OCI-M2 (cell line): ENCODE data around the gene FAR2.

Experiments
- DNase-seq: peaks from one replicate; lab custom pipeline; 2025; ENCODE audit not compliant: unreplicated experiment; lab: John Stamatoyannopoulos, UW

FAR2 gene

DNA sequence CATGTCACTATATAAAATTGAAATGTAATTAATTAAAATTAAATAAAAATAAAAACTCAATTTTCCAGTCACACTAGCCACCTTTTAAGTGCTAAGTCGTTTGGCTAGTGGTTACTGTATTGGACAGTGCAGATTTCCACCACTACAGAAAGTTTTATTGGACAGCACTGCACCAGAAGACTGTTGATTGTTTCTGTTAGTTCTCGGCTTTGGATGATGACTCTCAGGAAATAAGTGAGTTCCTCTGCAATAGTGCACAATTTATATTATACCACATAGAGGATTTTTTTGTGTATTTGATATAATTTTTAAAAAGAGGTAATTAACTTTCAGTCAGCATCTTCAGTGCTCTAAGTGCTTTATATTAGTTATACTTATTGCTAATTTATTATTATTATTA lies 52.7 kb downstream of the FAR2 start:
- DNase-seq: no peak

- no peak for DNase-seq
These were observed 55.4 kb downstream of the FAR2 start for GRCh38 chr12:29204521-29204920.

GRCh38 chr12:29207120-29207519 lies 58.0 kb downstream of the FAR2 start:
- no peak for DNase-seq

DNA sequence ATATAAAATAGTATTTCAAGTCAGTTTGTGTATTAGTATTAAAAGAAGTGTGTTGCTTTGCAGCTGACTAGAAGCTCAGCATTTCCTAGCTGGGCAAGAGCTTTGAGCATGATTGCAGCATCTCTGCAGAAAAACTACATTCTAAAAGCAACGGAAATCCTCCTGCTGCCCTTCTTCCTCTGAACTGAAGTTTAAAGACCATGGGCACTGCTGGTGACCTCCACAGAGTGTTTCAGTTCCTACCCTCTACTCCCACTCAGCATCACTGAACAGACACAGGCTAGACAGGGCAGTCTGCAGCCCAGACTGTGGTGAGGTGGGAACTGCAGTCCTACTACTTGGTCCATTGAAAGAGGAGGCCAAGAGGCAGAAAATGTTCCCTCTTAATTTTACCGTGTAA lies 59.0 kb downstream of the FAR2 start:
- no peak for DNase-seq

- DNase-seq: no peak
These were observed 60.0 kb downstream of the FAR2 start for GRCh38 chr12:29208936-29209701.

GRCh38 chr12:29211696-29212095 lies 62.6 kb downstream of the FAR2 start:
- no peak for DNase-seq

DNA sequence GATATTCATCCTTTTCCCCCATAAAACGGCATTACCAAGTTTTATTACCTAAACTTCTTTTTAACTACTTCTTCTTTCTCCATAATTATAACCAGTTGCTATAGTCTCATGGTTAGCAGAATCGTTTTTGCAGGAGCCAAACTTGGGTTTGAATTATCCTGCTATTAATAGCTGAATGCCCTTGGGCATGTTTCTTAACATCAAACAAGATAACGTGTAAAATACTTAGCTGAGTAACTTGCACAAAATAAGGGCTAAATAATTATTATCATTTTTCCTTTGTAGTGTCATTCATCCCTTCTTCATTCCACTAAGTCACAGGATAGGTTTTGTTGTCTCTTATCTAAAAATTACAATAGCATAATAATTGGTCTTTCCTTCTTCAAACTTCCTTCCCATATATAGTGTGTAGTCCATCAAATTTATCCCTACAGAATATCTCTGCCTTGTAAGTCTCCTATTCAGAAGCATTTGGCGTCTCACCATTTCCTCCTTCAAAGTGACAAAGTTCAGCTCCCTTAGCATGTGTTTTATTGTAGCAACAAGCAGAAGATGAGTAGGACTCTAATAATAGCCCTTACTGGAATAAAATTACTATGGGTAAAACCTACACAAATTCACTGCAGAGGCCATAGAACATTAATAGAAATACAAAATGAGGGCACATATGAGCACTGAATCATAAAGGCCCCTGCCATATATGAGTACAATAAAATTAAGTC lies 63.8 kb downstream of the FAR2 start:
- no peak for DNase-seq

GRCh38 chr12:29216266-29216665 lies 67.2 kb downstream of the FAR2 start:
- DNase-seq: no peak

DNA sequence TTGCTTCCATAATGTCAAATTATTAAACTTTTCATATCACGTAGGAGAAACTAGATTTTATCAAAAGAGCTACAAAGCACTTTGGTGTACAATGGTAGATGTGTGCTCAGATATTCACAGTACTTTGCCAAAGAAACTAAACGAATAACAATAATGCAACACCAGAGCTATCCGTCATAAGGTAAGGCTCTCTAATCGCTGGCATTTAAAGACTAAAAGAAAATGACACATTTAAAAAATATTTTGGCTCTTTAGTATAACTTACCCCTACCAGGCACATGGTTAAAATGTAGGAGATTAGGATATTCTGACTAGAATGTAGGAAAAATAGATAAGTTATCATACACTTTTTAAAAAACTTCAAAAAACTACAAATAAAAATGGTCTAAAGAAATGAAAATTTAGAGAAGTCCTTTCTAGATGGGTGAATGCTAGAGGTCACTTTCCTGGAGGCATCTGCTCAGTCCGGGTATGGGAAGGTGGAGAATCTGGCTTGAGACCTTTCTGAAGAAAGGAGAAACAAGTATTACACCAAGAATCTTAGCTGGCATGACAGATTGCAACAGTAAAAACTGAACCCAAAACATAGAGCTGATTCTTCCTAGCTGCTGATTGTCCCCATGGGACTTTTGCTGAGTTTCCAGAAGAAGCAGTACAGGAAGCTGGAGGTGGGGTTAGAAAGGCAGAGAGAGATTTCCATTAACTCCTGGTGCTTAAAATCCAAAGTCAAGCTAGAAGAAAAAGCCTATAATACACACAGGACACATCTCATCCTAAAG lies 67.9 kb downstream of the FAR2 start:
- no peak for DNase-seq

- no peak for DNase-seq
These were observed 71.7 kb downstream of the FAR2 start for GRCh38 chr12:29220632-29221336.

- DNase-seq: no peak
These were observed 73.1 kb downstream of the FAR2 start for GRCh38 chr12:29222200-29222599.

DNA sequence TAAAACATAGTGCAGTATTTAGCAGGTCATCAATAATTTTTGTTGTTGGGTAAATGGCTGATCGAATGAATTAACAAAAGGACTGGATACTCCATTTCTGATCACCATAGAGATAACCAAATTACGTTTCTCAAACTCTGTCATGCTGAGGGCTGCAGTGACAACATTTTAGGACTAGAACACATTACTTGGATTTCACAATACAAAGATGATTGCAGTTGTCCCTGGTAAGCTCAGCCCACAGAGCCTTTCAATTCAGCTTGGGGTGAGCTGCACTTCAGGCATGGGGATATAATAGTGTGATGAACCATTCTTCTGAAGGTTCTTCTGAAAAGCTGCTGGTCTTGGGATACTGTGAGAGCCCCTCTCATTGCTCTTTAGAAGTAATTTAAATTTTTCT lies 74.3 kb downstream of the FAR2 start:
- no peak for DNase-seq

DNA sequence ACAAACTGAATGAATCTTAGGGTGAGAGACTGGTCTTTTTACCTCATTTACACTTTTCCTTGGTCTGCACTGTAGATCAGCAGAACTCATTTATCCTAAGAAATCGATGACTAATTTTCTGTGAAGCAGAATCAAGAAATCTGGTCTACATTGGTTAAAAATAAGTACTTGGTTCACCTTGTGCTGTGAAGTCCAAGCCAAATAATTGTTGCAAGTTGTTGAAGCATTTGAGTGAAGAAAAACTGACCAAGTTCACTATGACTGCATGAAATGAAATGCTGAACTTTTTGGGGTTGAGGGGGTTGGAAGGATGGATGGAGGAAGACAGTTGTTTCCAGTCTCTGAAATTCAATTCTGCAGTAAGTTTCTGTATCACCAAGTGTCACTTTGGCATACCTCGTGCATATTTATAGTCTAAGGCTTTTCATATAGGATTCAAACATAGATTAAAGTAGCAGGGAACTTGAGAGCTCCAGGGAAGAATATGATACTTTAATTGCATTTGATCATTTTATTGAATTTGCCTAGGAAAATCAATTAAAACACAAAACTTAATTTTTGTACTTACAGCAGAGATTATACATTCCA lies 75.0 kb downstream of the FAR2 start:
- no peak for DNase-seq

GRCh38 chr12:29224572-29224971 lies 75.5 kb downstream of the FAR2 start:
- no peak for DNase-seq

DNA sequence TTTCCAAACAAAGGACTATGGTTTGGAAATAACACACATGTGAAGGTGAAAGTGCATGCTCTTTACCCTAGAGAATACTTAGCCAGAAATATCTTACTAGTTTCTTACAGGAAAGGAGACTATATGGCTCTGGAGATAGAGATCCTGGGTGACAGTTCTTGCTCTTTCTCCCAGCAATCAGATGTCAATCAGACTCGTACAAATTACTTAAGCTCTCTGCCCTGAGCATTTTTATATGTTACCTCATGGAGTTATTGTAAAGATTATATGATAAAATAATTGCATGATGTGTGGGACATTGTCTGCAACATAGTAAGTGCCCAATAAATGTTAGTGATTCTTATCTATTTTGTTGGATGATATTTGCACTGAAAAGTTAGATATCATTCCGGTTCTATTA lies 76.8 kb downstream of the FAR2 start:
- no peak for DNase-seq

GRCh38 chr12:29226616-29227015 lies 77.5 kb downstream of the FAR2 start:
- no peak for DNase-seq

DNA sequence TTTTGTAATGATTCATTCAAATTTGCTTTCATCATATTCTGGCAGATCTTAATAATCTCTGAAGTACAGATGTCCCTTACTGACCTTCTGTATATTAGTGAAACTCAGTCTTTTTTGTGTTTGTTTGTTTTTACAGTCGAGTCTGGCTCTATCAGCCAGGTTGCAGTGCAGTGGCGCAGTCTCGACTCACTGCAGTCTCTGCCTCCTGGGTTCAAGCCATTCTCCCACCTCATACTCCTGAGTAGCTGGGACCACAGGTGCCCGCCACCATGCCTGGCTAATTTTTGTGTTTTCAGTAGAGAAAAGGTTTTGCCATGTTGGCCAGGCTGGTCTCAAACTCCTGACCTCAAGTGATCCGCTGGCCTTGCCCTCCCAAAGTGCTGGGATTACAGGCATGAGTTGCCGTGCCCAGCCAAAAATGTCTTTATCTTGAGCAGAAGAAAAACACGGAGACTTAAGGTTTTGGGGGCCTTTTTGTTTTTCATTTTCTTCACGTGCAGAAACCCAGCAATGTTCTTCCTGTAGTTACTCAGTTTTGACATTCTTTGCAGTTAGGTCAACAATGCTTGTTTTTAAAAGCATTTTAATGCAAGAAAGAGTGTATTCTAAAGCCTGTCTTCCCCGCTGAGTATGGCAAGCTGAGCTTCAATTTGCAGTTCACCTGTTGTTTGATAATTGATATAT lies 79.5 kb downstream of the FAR2 start:
- DNase-seq: no peak

DNA sequence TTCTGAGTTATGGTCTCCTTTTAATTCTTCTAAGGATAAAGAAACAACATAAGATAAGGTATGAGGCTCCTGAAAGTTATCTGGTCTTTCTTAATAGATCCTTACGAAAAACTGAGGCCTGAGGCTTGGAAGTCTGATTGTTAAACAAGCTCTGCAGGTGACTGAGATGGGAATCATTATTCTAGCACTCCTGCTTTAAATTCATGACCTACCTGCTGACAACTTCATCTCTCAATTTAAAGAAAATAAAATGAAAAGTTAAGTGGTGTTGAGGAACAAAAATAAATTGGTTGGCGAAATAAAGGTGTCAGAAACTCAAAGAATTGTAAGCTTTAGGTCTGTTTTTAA lies 80.1 kb downstream of the FAR2 start:
- DNase-seq: no peak

DNA sequence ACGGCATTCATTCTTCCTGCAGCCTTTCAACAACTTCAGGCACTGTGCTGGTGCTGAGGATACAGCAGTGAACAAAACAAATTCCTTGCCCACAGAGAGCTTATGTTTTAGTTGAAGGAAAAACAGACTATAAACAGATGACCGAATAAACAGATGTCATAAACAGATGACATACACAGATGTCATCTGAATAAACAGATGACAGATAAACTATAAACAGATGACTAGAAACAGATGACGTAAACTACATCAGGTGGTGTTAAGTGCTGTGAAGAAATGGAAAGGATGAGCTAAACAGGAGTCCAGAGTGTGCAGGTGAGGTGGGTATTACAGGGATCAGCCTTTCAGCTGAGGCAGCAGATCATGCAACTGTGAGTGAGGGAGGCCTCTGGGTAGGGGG lies 80.9 kb downstream of the FAR2 start:
- no peak for DNase-seq

- DNase-seq: no peak
These were observed 81.9 kb downstream of the FAR2 start for GRCh38 chr12:29230800-29231560.
